ENCODE data around the gene PRLH. TPM values are rescaled to one million over a fixed set of nuclear protein-coding genes. Genes with fewer than 3 reads are reported as not detected.

Gene PRLH
- total and polyA plus RNA-seq, 4 donors, result not detected

DNA sequence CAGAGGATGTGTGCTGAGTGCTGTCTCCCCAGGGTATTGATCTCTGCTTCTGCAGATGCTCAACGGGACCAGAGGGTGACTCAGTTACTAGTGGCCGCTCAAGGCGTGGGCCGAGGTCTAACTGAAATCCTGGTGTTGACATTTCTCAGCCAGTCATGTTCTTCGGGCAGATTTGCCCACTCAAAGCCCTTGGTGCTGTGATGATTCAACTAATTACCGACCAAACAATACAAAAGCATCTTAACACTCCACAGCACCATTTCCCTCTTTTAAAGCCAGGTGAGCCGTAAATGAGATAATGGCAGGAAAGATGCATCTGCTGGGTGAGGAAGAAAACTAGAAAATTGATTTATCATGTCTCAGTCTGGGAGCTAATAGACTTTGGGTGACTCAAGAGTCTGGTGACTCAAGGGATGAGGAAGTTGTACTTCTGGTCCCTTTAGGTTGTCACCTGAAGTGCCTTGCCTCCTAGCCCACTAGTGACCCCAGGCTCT lies 32.7 kb upstream of the PRLH start:
- no peaks in the 10 kb centered on the region for H3K27me3 ChIP-seq (ENCODE audit: control insufficient read depth in 4 of 4, insufficient read depth in 4 of 4, low read length in 3 of 4)
- H3K27ac ChIP-seq (ENCODE audit: low read depth in 1 of 2, low read length in 2 of 2), result no peak overlapping the region
- no peak overlapping the region for H3K9ac ChIP-seq (ENCODE audit: low read depth in 1 of 2, low read length in 2 of 2)
- no peak for DNase-seq (ENCODE audit: low spot score)
- H3K36me3 ChIP-seq (ENCODE audit: control insufficient read depth in 4 of 4, insufficient read depth in 3 of 4, low read depth in 1 of 4, low read length in 3 of 4), result peaks cover 3 to 5% (median 4%) of the 10 kb centered on the region in 4 donors
- 93% methylated on average over 7 of the region's 7 CpGs for WGBS
- H3K9me3 ChIP-seq (ENCODE audit: control insufficient read depth in 4 of 4, low read length in 3 of 4), result no peaks in the 10 kb centered on the region
- H3K4me3 ChIP-seq (ENCODE audit: low read depth in 1 of 3, low read length in 3 of 3), result no peak overlapping the region
- TF ChIP-seq RXRA (IDR thresholded peaks at IDR 0.05) (no peak), SP1 (IDR thresholded peaks at IDR 0.05) (no peak), FOXA2 (IDR thresholded peaks at IDR 0.05) (no peak), GABPA (IDR thresholded peaks at IDR 0.05 in 1 of 2, conservative IDR thresholded peaks at IDR 0.05 in 1 of 2) (no peak), RAD21 (IDR thresholded peaks at IDR 0.05) (no peak), HNF4A (conservative IDR thresholded peaks at IDR 0.05) (no peak), YY1 (IDR thresholded peaks at IDR 0.05) (no peak), NR2F2 (IDR thresholded peaks at IDR 0.05) (no peak), TAF1 (conservative IDR thresholded peaks at IDR 0.05) (no peak), FOXA1 (IDR thresholded peaks at IDR 0.05) (no peak), EGR1 (IDR thresholded peaks at IDR 0.05; ENCODE audit: low read depth in 2 of 2) (no peak), JUND (IDR thresholded peaks at IDR 0.05) (no peak), HNF4G (IDR thresholded peaks at IDR 0.05) (no peak)
- TF ChIP-seq, protein P1, sequence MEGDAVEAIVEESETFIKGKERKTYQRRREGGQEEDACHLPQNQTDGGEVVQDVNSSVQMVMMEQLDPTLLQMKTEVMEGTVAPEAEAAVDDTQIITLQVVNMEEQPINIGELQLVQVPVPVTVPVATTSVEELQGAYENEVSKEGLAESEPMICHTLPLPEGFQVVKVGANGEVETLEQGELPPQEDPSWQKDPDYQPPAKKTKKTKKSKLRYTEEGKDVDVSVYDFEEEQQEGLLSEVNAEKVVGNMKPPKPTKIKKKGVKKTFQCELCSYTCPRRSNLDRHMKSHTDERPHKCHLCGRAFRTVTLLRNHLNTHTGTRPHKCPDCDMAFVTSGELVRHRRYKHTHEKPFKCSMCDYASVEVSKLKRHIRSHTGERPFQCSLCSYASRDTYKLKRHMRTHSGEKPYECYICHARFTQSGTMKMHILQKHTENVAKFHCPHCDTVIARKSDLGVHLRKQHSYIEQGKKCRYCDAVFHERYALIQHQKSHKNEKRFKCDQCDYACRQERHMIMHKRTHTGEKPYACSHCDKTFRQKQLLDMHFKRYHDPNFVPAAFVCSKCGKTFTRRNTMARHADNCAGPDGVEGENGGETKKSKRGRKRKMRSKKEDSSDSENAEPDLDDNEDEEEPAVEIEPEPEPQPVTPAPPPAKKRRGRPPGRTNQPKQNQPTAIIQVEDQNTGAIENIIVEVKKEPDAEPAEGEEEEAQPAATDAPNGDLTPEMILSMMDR (IDR thresholded peaks at IDR 0.05; ENCODE audit: low read depth, low read length, missing input control), result no peak
- TF ChIP-seq, protein P2, sequence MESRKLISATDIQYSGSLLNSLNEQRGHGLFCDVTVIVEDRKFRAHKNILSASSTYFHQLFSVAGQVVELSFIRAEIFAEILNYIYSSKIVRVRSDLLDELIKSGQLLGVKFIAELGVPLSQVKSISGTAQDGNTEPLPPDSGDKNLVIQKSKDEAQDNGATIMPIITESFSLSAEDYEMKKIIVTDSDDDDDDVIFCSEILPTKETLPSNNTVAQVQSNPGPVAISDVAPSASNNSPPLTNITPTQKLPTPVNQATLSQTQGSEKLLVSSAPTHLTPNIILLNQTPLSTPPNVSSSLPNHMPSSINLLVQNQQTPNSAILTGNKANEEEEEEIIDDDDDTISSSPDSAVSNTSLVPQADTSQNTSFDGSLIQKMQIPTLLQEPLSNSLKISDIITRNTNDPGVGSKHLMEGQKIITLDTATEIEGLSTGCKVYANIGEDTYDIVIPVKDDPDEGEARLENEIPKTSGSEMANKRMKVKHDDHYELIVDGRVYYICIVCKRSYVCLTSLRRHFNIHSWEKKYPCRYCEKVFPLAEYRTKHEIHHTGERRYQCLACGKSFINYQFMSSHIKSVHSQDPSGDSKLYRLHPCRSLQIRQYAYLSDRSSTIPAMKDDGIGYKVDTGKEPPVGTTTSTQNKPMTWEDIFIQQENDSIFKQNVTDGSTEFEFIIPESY (IDR thresholded peaks at IDR 0.05), result no peak
- TF ChIP-seq, protein P3, sequence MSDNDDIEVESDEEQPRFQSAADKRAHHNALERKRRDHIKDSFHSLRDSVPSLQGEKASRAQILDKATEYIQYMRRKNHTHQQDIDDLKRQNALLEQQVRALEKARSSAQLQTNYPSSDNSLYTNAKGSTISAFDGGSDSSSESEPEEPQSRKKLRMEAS (IDR thresholded peaks at IDR 0.05), result no peak
- TF ChIP-seq, protein P4, sequence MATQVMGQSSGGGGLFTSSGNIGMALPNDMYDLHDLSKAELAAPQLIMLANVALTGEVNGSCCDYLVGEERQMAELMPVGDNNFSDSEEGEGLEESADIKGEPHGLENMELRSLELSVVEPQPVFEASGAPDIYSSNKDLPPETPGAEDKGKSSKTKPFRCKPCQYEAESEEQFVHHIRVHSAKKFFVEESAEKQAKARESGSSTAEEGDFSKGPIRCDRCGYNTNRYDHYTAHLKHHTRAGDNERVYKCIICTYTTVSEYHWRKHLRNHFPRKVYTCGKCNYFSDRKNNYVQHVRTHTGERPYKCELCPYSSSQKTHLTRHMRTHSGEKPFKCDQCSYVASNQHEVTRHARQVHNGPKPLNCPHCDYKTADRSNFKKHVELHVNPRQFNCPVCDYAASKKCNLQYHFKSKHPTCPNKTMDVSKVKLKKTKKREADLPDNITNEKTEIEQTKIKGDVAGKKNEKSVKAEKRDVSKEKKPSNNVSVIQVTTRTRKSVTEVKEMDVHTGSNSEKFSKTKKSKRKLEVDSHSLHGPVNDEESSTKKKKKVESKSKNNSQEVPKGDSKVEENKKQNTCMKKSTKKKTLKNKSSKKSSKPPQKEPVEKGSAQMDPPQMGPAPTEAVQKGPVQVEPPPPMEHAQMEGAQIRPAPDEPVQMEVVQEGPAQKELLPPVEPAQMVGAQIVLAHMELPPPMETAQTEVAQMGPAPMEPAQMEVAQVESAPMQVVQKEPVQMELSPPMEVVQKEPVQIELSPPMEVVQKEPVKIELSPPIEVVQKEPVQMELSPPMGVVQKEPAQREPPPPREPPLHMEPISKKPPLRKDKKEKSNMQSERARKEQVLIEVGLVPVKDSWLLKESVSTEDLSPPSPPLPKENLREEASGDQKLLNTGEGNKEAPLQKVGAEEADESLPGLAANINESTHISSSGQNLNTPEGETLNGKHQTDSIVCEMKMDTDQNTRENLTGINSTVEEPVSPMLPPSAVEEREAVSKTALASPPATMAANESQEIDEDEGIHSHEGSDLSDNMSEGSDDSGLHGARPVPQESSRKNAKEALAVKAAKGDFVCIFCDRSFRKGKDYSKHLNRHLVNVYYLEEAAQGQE (IDR thresholded peaks at IDR 0.05), result no peak
- TF ChIP-seq, protein P5, sequence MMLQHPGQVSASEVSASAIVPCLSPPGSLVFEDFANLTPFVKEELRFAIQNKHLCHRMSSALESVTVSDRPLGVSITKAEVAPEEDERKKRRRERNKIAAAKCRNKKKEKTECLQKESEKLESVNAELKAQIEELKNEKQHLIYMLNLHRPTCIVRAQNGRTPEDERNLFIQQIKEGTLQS (IDR thresholded peaks at IDR 0.05), result no peak
- H3K4me1 ChIP-seq (ENCODE audit: control insufficient read depth in 4 of 4, insufficient read depth in 4 of 4, low read length in 3 of 4), result no peaks in the 10 kb centered on the region

All from liver (tissue), 9 donors.